Measurements from ENCODE around the gene KRAS.

GRCh38 chr12:25187781-25188180, 62.9 kb downstream of the KRAS start:
- no peak for TF ChIP-seq POLR2A (IDR thresholded peaks at IDR 0.05)
- TF ChIP-seq CTCF (IDR thresholded peaks at IDR 0.05), result no peak

Data from right lobe of liver (tissue), 4 donors.